Brain microvascular endothelial cell (primary cell): ENCODE measurements around the gene GPR146.

ENCODE experiments used
- DNase-seq: peaks from one replicate; pipeline ENCODE4 v3.0.0-alpha.2; 2020
- H3K27ac ChIP-seq: fragments of 250-450 bp; sonication (Bioruptor Pico); 2 replicates; pipeline ENCODE4 v1.5.1; 2020; ENCODE audit warnings: mild to moderate bottlenecking, moderate library complexity
- H3K27me3 ChIP-seq: fragments of 250-450 bp; sonication (Bioruptor Pico); replicated peaks from 2 replicates; pipeline ENCODE4 v1.5.1; 2020; ENCODE audit warnings: mild to moderate bottlenecking
- H3K36me3 ChIP-seq: fragments of 250-450 bp; sonication (Bioruptor Pico); replicated peaks from 2 replicates; pipeline ENCODE4 v1.5.1; 2020; ENCODE audit warnings: mild to moderate bottlenecking
- H3K4me3 ChIP-seq: 2 replicates; pipeline ENCODE4 v1.5.1; 2011; ENCODE audit warnings: low read depth, mild to moderate bottlenecking, control low read depth, low read length, moderate library complexity
- in situ Hi-C: cut with HindIII; loops from 2 replicates; pipeline ENCODE4 v1.10.0; 2017; ENCODE audit warnings: low sequenced_read_pairs, low pct_ligation_motif_present
- TF ChIP-seq, protein P1 (sequence below): IDR thresholded peaks from 2 replicates; pipeline ENCODE4 v1.5.1; 2011; ENCODE audit warnings: low read depth, mild to moderate bottlenecking, moderate library complexity, low read length, control low read depth, inconsistent platforms; ENCODE audit errors: missing control alignments

The GPR146 gene

DNA sequence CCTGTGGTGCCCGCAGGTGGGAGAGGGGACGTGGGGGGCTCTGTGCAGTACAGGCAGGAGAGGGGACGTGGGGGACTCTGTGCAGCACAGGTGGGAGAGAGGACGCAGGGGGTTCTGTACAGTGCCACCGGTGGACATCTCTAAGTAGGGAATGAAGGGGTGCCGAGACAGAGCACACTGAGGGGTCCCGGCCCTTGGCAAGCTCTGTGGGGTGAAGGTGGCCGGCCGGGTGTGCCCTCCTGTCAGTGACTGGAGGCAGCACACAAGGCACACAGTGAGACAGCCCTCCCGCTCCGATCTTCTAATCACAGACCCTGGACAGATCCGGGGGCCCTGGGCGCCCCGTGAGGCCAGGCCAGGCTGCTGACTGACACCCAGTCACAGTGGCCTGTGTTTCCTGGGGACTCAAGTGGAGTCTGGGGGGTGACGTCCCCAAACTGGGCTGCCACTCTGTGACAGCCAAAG is 11.2 kb downstream of the GPR146 start:
- no peaks in the 10 kb centered on the region for H3K27me3 ChIP-seq
- TF ChIP-seq, protein P1, sequence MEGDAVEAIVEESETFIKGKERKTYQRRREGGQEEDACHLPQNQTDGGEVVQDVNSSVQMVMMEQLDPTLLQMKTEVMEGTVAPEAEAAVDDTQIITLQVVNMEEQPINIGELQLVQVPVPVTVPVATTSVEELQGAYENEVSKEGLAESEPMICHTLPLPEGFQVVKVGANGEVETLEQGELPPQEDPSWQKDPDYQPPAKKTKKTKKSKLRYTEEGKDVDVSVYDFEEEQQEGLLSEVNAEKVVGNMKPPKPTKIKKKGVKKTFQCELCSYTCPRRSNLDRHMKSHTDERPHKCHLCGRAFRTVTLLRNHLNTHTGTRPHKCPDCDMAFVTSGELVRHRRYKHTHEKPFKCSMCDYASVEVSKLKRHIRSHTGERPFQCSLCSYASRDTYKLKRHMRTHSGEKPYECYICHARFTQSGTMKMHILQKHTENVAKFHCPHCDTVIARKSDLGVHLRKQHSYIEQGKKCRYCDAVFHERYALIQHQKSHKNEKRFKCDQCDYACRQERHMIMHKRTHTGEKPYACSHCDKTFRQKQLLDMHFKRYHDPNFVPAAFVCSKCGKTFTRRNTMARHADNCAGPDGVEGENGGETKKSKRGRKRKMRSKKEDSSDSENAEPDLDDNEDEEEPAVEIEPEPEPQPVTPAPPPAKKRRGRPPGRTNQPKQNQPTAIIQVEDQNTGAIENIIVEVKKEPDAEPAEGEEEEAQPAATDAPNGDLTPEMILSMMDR, result no peak
- H3K36me3 ChIP-seq, result no peaks in the 10 kb centered on the region
- H3K27ac ChIP-seq, result no peak overlapping the region
- H3K4me3 ChIP-seq, result no peak overlapping the region
- DNase-seq, result no peak
- in situ Hi-C loops, result no loop called here

DNA sequence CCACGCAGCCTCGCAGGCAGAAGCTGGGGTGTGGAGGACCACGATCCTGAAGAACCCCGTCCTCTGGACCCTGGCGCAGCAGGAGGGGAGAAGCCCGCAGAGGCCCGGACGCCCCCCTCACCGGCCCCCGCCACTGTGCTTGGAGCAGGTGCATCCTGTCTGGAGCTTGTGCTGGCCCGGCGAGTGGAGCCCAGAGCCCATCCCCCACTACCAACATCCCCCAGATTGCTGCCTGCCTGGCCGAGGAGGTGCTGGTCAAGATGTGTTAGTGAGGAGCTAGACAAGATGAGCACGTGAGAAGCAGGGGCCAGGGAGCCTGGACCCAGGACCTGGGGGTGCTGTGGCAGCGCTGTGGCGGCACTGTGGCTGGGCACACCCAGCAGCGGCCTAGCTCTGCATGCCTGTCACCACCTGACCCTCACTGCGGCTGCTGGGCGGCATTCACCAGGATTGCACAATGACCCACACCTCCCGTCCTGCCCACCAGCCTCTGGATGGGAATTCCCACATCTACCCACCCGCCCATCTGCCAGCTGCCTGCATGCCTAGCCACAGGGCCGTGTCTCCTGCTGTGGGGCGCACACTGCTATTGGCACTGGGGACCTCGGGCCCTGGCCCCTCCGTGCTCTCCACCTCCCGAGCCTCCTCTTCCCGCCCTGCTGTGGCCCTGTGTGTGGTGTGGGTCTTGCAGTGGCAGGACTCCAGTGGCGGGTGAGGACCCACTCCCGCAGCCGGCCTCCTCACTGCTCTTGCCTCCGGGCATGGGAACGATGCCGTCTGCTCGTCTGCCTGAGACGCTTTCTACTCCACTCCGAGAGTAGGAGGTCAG is 11.8 kb downstream of the GPR146 start:
- H3K27ac ChIP-seq, result no peak overlapping the region
- H3K4me3 ChIP-seq, result no peak overlapping the region
- no peaks in the 10 kb centered on the region for H3K36me3 ChIP-seq
- TF ChIP-seq, protein P1, result no peak
- in situ Hi-C loops, result no loop called here
- DNase-seq, result no peak
- H3K27me3 ChIP-seq, result no peaks in the 10 kb centered on the region

DNA sequence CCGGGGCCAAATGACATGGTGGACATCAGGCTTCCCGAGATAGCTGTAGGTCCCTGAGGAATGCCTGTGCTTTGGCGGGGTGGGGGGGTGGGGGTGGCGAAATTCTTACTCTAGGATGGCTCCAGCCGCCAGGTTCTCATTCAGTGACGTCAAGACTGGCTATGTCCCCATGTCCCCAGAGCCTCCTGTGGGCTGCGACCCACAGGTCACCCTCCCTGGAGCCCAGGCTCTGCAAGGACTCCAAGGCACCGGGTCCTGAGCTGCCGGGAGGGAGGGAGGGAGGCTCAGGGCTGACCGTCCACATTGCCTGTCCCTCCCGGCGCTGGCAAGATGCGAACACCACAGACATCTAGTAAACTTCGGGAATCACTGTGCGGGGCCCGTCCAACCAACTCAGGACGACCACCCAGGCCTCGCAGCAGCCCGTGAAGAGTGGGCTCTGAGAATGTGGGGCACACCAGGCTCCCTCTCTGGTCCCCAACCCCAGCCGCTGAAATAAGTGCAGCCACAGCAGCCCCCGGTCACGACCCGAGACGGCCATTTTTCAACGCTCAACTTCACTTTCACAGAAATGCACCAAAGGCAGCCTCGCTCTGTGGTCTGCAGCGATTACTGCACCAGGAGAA is 12.6 kb downstream of the GPR146 start:
- no peaks in the 10 kb centered on the region for H3K27me3 ChIP-seq
- in situ Hi-C loops, result no loop called here
- no peaks in the 10 kb centered on the region for H3K36me3 ChIP-seq
- no peak overlapping the region for H3K4me3 ChIP-seq
- TF ChIP-seq, protein P1, result no peak
- H3K27ac ChIP-seq, result no peak overlapping the region
- DNase-seq, result no peak

DNA sequence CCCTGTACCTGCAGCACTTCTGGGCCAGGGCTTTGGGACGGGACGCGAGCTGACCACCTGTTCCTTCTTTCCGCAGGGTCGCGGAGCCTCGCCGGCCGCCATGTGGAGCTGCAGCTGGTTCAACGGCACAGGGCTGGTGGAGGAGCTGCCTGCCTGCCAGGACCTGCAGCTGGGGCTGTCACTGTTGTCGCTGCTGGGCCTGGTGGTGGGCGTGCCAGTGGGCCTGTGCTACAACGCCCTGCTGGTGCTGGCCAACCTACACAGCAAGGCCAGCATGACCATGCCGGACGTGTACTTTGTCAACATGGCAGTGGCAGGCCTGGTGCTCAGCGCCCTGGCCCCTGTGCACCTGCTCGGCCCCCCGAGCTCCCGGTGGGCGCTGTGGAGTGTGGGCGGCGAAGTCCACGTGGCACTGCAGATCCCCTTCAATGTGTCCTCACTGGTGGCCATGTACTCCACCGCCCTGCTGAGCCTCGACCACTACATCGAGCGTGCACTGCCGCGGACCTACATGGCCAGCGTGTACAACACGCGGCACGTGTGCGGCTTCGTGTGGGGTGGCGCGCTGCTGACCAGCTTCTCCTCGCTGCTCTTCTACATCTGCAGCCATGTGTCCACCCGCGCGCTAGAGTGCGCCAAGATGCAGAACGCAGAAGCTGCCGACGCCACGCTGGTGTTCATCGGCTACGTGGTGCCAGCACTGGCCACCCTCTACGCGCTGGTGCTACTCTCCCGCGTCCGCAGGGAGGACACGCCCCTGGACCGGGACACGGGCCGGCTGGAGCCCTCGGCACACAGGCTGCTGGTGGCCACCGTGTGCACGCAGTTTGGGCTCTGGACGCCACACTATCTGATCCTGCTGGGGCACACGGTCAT is 13.3 kb downstream of the GPR146 start:
- Histone ChIP-seq H3K27ac (no peak overlapping the region), H3K27me3 (no peaks in the 10 kb centered on the region), H3K4me3 (no peak overlapping the region), H3K36me3 (no peaks in the 10 kb centered on the region)
- in situ Hi-C loops, result no loop called here
- no peak for DNase-seq
- TF ChIP-seq, protein P1, result no peak

DNA sequence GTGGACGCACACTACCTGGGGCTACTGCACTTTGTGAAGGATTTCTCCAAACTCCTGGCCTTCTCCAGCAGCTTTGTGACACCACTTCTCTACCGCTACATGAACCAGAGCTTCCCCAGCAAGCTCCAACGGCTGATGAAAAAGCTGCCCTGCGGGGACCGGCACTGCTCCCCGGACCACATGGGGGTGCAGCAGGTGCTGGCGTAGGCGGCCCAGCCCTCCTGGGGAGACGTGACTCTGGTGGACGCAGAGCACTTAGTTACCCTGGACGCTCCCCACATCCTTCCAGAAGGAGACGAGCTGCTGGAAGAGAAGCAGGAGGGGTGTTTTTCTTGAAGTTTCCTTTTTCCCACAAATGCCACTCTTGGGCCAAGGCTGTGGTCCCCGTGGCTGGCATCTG is 14.0 kb downstream of the GPR146 start:
- DNase-seq, result no peak
- Histone ChIP-seq H3K27ac (no peak overlapping the region), H3K4me3 (no peak overlapping the region), H3K27me3 (no peaks in the 10 kb centered on the region), H3K36me3 (no peaks in the 10 kb centered on the region)
- in situ Hi-C loops, result no loop called here
- TF ChIP-seq, protein P1, result no peak
